HepG2 (cell line): Measurements from ENCODE around the gene LRBA.

Source experiments
- BRCA1 ChIP-seq: sonication (generic); formaldehyde crosslinking; IDR thresholded peaks from 2 replicates; pipeline ENCODE4 v1.4.0; 2020; ENCODE audit warnings: missing genetic modification reagents
- CTCF ChIP-seq: sonication (generic); formaldehyde crosslinking; IDR thresholded peaks from 2 replicates; pipeline ENCODE4 v1.5.0; 2020; ENCODE audit warnings: mild to moderate bottlenecking, missing genetic modification reagents, moderate library complexity
- FIP1L1 ChIP-seq: fragments of 200-400 bp; formaldehyde crosslinking; IDR thresholded peaks from 2 replicates; pipeline ENCODE4 v1.6.1; 2018; ENCODE audit warnings: low read depth, mild to moderate bottlenecking, low read length, moderate library complexity, borderline replicate concordance; ENCODE audit not compliant: insufficient read depth
- KAT7 ChIP-seq: IDR thresholded peaks from 2 replicates; pipeline ENCODE4 v1.6.1; 2018; ENCODE audit warnings: borderline replicate concordance, missing compliant biosample characterization
- MXI1 ChIP-seq: IDR thresholded peaks from 3 replicates; pipeline ENCODE4 v1.6.1; 2012; ENCODE audit warnings: low read depth, low read length, inconsistent platforms, borderline replicate concordance
- POLR2AphosphoS5 ChIP-seq: IDR thresholded peaks from 2 replicates; pipeline ENCODE4 v1.6.1; 2012; ENCODE audit warnings: low read depth, low read length
- SP2 ChIP-seq: sonication (generic); formaldehyde crosslinking; IDR thresholded peaks from 2 replicates; pipeline ENCODE4 v1.5.1; 2020; ENCODE audit warnings: mild to moderate bottlenecking, missing genetic modification reagents
- TAF1 ChIP-seq: sonication (generic); formaldehyde crosslinking; IDR thresholded peaks from 2 replicates; pipeline ENCODE4 v1.4.0; 2020; ENCODE audit warnings: missing genetic modification reagents
- TCF7L2 ChIP-seq: IDR thresholded peaks from 2 replicates; pipeline ENCODE4 v1.6.1; 2011; ENCODE audit warnings: mild to moderate bottlenecking, low read depth, low read length, moderate library complexity
- THRA ChIP-seq: sonication (generic); formaldehyde crosslinking; IDR thresholded peaks from 2 replicates; pipeline ENCODE4 v1.4.0; 2020; ENCODE audit warnings: missing genetic modification reagents, borderline replicate concordance

GRCh38 chr4:150862829-150863228 is 152.3 kb downstream of the LRBA start:
- TF ChIP-seq CTCF (CRISPR knock-in tag) (no peak), BRCA1 (CRISPR knock-in tag) (no peak), TCF7L2 (no peak), POLR2AphosphoS5 (no peak), SP2 (CRISPR knock-in tag) (no peak), MXI1 (no peak), FIP1L1 (no peak), KAT7 (no peak), TAF1 (CRISPR knock-in tag) (no peak), THRA (no peak)
